Activated CD8-positive, alpha-beta memory T cell treated with anti-CD3 and anti-CD28 coated beads for 24 hours (primary cell): ENCODE data around the gene AATF.
"Not testable (repeated sequence)": the region's sequence is repeated elsewhere in the genome, so short reads cannot be mapped to it uniquely, and the experiment has no call there.

Source experiments
- DNase-seq: peaks from one replicate; pipeline ENCODE4 v3.0.0-alpha.2; 2020

The AATF gene

GRCh38 chr17:37052450-37052849 is 103.7 kb downstream of the AATF start:
- no peak for DNase-seq

GRCh38 chr17:37054894-37055293 is 106.1 kb downstream of the AATF start:
- no peak for DNase-seq

- no peak for DNase-seq
Observed at GRCh38 chr17:37056622-37057021, 107.9 kb downstream of the AATF start.

- DNase-seq = no peak
Observed at GRCh38 chr17:37059493-37059892, 110.7 kb downstream of the AATF start.

GRCh38 chr17:37060094-37060493 is 111.3 kb downstream of the AATF start:
- no peak for DNase-seq

- DNase-seq = no peak
Observed at GRCh38 chr17:37060928-37061327, 112.2 kb downstream of the AATF start.

- DNase-seq = no peak
Observed at GRCh38 chr17:37062021-37062420, 113.3 kb downstream of the AATF start.

GRCh38 chr17:37064206-37064605 is 115.5 kb downstream of the AATF start:
- no peak for DNase-seq

GRCh38 chr17:37064956-37065355 is 116.2 kb downstream of the AATF start:
- DNase-seq = no peak

GRCh38 chr17:37065486-37066321 is 117.0 kb downstream of the AATF start:
- no peak for DNase-seq

GRCh38 chr17:37066322-37067255 is 117.8 kb downstream of the AATF start:
- no peak for DNase-seq

- no peak for DNase-seq
Observed at GRCh38 chr17:37067555-37068111, 118.9 kb downstream of the AATF start.

- no peak for DNase-seq
Observed at GRCh38 chr17:37068266-37068665, 119.5 kb downstream of the AATF start.

- no peak for DNase-seq
Observed at GRCh38 chr17:37069087-37069486, 120.3 kb downstream of the AATF start.

GRCh38 chr17:37073464-37073863 is 124.7 kb downstream of the AATF start:
- DNase-seq = not testable (repeated sequence)

GRCh38 chr17:37079065-37079708 is 130.4 kb downstream of the AATF start:
- DNase-seq = no peak

- no peak for DNase-seq
Observed at GRCh38 chr17:37079735-37080134, 131.0 kb downstream of the AATF start.

GRCh38 chr17:37081287-37081686 is 132.5 kb downstream of the AATF start:
- no peak for DNase-seq

GRCh38 chr17:37082311-37082860 is 133.6 kb downstream of the AATF start:
- no peak for DNase-seq

- DNase-seq = no peak
Observed at GRCh38 chr17:37082985-37083384, 134.2 kb downstream of the AATF start.

GRCh38 chr17:37083456-37083855 is 134.7 kb downstream of the AATF start:
- no peak for DNase-seq

- DNase-seq = no peak
Observed at GRCh38 chr17:37084372-37084771, 135.6 kb downstream of the AATF start.

GRCh38 chr17:37086334-37086733 is 137.6 kb downstream of the AATF start:
- no peak for DNase-seq
